Gastroesophageal sphincter (tissue), 4 donors: ENCODE data around the gene HS6ST3. TPM values are rescaled to one million over a fixed set of nuclear protein-coding genes. Genes with fewer than 3 reads are reported as not detected.

ENCODE experiments used
- ATAC-seq: fragments of 150-250 bp; one replicate; pipeline ENCODE4 v1.9.1; 2016; ENCODE audit warnings: mild to moderate bottlenecking, moderate library complexity
- H3K27ac ChIP-seq, 4 donors: fragments of 200-600 bp; sonication (generic) in 3 of 4; 1 replicate in 3 of 4; 2 replicates in 1 of 4; pipeline ENCODE4 v1.5.1; 2016 to 2019
- H3K27me3 ChIP-seq: fragments of 200-600 bp; sonication (generic); one replicate; pipeline ENCODE4 v1.5.1; 2019
- H3K36me3 ChIP-seq, 2 donors: fragments of 200-600 bp; sonication (generic); one replicate each; pipeline ENCODE4 v1.5.1; 2019; ENCODE audit warnings: control low read depth in 1 of 2
- H3K4me1 ChIP-seq, 3 donors: fragments of 200-600 bp; sonication (generic); 1 replicate in 2 of 3; 2 replicates in 1 of 3; pipeline ENCODE4 v1.5.1; 2016 to 2019; ENCODE audit warnings: control low read depth in 2 of 3
- H3K4me3 ChIP-seq, 2 donors: fragments of 200-600 bp; sonication (generic); one replicate each; pipeline ENCODE4 v1.5.1; 2019; ENCODE audit warnings: mild to moderate bottlenecking in 1 of 2, moderate library complexity in 1 of 2
- H3K9me3 ChIP-seq, 3 donors: fragments of 200-600 bp; sonication (generic); one replicate each; pipeline ENCODE4 v1.5.1; 2017 to 2019; ENCODE audit warnings: control low read depth in 2 of 3
- EP300 ChIP-seq: sonication (generic); formaldehyde crosslinking; IDR thresholded peaks from one replicate; pipeline ENCODE4 v1.6.1; 2017; ENCODE audit warnings: antibody characterized with exemption, mild to moderate bottlenecking
- POLR2A ChIP-seq, 2 donors: fragments of 450-650 bp; IDR thresholded peaks; one replicate each; pipeline ENCODE4 v1.6.1; 2017; ENCODE audit warnings: antibody characterized with exemption in 2 of 2, mild to moderate bottlenecking in 2 of 2, moderate library complexity in 1 of 2
- POLR2AphosphoS5 ChIP-seq: sonication (generic); formaldehyde crosslinking; IDR thresholded peaks from one replicate; pipeline ENCODE4 v1.6.1; 2017; ENCODE audit warnings: antibody characterized with exemption
- whole genome bisulfite sequencing, 2 donors: methylation state at CpG; one replicate each; pipeline ENCODE4 v1.1.5; 2018; ENCODE audit warnings: low coverage in 1 of 2; 5-methylcytosine and 5-hydroxymethylcytosine counted together
- total RNA-seq, 4 donors: library from RNA; depleted of rRNA; stranded (reverse); fragments of >200 nt; gene quantifications; one replicate each; pipeline ENCODE4 v1.1.0, GENCODE V29; 2016
- TF ChIP-seq, protein P1 (sequence below), 4 experiments: fragments of 200-600 bp in 2 of 4; fragments of 450-650 bp in 2 of 4; sonication (generic) in 1 of 4; IDR thresholded peaks; one replicate each; pipeline ENCODE4 v1.5.1; 2017 to 2019; ENCODE audit warnings: antibody characterized with exemption in 4 of 4, mild to moderate bottlenecking in 2 of 4, moderate library complexity in 2 of 4

Gene HS6ST3
- total RNA-seq, 4 donors from 2014 or later: 3.4 to 13.2 (median 5.2) TPM

DNA sequence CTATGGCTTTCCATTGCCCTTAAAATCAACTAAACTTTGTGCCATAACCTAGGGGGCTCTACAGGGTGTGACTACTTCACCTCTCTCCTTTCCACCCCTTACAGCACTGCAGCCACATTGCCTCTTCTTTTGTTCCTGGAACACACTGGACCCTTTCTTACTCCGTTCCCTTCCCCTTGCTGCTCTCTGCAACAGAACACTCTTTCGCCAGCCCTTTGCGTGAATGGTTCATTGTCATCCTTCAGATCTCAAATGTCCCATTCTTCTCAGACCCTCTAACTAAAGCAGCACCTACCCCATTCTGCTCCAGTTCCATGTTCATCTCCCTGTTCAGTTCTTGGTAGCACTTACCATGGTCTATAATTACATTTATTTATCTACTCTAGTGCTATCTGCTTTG, 696.1 kb downstream of the HS6ST3 start:
- no peak for ATAC-seq
- no peaks in the 10 kb centered on the region for H3K27me3 ChIP-seq
- peaks cover 0 to 10% (median 0%) of the 10 kb centered on the region in 3 donors for H3K9me3 ChIP-seq
- H3K4me3 ChIP-seq: no peak overlapping the region
- 92 to 100% methylated on average over 3 of the region's 3 CpGs for WGBS, 2 donors
- H3K4me1 ChIP-seq: no peaks in the 10 kb centered on the region
- TF ChIP-seq POLR2A (IDR thresholded peaks at IDR 0.05) (no peak), EP300 (no peak), POLR2AphosphoS5 (no peak)
- TF ChIP-seq, protein P1, sequence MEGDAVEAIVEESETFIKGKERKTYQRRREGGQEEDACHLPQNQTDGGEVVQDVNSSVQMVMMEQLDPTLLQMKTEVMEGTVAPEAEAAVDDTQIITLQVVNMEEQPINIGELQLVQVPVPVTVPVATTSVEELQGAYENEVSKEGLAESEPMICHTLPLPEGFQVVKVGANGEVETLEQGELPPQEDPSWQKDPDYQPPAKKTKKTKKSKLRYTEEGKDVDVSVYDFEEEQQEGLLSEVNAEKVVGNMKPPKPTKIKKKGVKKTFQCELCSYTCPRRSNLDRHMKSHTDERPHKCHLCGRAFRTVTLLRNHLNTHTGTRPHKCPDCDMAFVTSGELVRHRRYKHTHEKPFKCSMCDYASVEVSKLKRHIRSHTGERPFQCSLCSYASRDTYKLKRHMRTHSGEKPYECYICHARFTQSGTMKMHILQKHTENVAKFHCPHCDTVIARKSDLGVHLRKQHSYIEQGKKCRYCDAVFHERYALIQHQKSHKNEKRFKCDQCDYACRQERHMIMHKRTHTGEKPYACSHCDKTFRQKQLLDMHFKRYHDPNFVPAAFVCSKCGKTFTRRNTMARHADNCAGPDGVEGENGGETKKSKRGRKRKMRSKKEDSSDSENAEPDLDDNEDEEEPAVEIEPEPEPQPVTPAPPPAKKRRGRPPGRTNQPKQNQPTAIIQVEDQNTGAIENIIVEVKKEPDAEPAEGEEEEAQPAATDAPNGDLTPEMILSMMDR (IDR thresholded peaks at IDR 0.05): no peak
- no peak overlapping the region for H3K27ac ChIP-seq
- H3K36me3 ChIP-seq: no peaks in the 10 kb centered on the region

DNA sequence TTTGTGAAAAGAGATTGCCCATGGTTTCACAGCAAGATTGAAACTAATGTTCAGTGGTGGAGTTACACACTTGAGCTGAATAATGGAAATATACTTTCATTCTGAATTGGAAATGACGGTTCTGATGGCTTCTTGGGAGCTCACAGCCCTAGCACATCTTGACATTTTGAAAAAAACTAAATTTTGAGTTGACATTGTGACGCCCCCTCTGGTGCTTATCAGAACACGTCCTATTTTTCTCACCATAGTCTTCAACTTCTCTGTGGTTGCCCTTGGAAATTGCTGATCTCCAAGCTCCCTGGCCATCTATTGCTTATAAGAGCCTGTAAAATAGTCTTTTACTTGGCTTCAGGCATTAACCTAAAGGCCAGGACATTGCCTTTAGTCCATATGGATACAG, 702.3 kb downstream of the HS6ST3 start:
- ATAC-seq: no peak
- Histone ChIP-seq H3K27ac (no peak overlapping the region), H3K9me3 (peaks cover 0 to 4% (median 0%) of the 10 kb centered on the region in 3 donors), H3K4me3 (no peak overlapping the region), H3K4me1 (no peaks in the 10 kb centered on the region), H3K36me3 (no peaks in the 10 kb centered on the region), H3K27me3 (no peaks in the 10 kb centered on the region)
- 72 to 79% methylated on average over 3 of the region's 3 CpGs for WGBS, 2 donors
- no peak for TF ChIP-seq EP300
- TF ChIP-seq POLR2A (IDR thresholded peaks at IDR 0.05): no peak
- TF ChIP-seq, protein P1 (IDR thresholded peaks at IDR 0.05): no peak
- no peak for TF ChIP-seq POLR2AphosphoS5

DNA sequence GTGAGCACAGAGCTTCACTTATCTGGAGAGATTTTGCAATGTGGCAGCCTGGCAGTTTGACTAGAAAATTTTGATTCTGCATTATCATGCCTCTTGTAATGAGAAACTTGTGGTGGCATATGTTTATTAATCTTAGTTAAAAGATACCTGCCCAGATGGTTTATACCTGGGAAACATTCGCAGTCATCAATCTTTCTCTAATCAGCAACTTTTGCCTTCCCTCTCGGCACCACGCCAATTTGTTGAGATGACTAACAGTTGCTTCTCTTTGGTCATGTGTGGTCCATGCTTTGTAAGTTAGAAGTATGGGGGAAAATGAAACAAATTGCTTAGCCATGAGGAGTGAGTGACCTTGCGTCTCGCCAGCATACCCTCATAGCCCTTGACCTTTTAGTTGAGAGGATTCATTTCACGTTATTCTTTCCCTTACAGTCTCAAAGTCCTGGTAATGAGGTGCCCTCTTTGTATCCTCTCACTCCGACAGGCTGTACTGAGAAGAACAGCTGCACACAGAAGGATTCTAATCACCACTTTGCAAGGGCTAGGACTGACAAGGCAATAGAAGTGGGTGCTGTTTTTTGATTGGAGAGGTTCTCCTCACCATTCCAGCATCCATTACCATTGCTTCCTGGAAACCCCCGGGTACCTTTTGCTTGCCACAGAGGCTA, 703.0 kb downstream of the HS6ST3 start:
- 35 to 62% methylated on average over 7 to 8 of the region's 8 CpGs for WGBS, 2 donors
- H3K27ac ChIP-seq: no peak overlapping the region
- no peaks in the 10 kb centered on the region for H3K36me3 ChIP-seq
- no peak for ATAC-seq
- no peaks in the 10 kb centered on the region for H3K4me1 ChIP-seq
- H3K4me3 ChIP-seq: no peak overlapping the region
- H3K27me3 ChIP-seq: no peaks in the 10 kb centered on the region
- no peaks in the 10 kb centered on the region for H3K9me3 ChIP-seq
- TF ChIP-seq POLR2A (IDR thresholded peaks at IDR 0.05) (no peak), POLR2AphosphoS5 (no peak), EP300 (no peak)
- TF ChIP-seq, protein P1 (IDR thresholded peaks at IDR 0.05): no peak

DNA sequence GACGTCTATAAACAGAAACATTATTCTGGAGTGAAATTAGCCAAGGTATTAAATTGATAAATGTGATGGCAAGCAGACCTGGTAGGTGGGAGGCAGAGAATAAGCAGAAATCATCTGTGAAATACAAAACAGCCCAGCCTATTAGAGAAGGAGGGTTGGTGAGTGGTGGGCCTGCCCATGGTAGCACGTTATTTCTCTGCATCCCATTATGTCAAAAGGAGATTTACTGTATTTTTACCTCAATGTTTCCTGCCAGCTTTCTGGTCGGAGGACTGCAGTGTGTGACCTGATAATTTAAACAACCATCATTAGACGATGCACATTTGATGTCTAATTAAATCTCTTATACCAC, 703.5 kb downstream of the HS6ST3 start:
- no peaks in the 10 kb centered on the region for H3K36me3 ChIP-seq
- ATAC-seq: no peak
- TF ChIP-seq, protein P1 (IDR thresholded peaks at IDR 0.05): no peak
- no peak for TF ChIP-seq POLR2AphosphoS5
- TF ChIP-seq EP300: no peak
- H3K4me1 ChIP-seq: no peaks in the 10 kb centered on the region
- H3K4me3 ChIP-seq: no peak overlapping the region
- WGBS, 2 donors: 35 to 53% methylated on average over 3 to 4 of the region's 4 CpGs
- H3K27ac ChIP-seq: no peak overlapping the region
- no peaks in the 10 kb centered on the region for H3K9me3 ChIP-seq
- H3K27me3 ChIP-seq: no peaks in the 10 kb centered on the region

DNA sequence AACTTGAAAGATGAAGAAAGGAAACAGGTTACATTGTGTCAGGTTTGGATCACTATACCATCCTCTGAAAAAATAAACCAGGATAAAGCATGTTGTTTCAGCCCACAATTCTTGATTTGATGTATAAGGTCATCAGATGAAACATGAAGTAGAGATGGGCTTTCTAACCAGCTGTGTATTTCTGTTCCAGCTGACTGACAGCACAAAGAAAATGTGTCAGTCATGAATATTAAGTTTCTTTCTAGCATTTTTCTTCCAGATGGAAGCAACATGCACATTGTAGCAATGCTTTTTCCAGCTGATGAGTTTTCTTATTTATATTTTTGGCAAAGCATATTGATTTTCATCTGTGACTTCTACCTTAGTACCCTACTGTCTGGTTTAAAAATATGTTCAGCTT, 704.8 kb downstream of the HS6ST3 start:
- Histone ChIP-seq H3K9me3 (no peaks in the 10 kb centered on the region), H3K36me3 (no peaks in the 10 kb centered on the region), H3K27ac (no peak overlapping the region), H3K4me1 (no peaks in the 10 kb centered on the region), H3K4me3 (no peak overlapping the region), H3K27me3 (no peaks in the 10 kb centered on the region)
- ATAC-seq: no peak
- TF ChIP-seq POLR2A (IDR thresholded peaks at IDR 0.05) (no peak), POLR2AphosphoS5 (no peak), EP300 (no peak)
- TF ChIP-seq, protein P1 (IDR thresholded peaks at IDR 0.05): no peak
